ENCODE data around the gene MSLN. TPM values are rescaled to one million over a fixed set of nuclear protein-coding genes. Genes with fewer than 3 reads are reported as not detected.

MSLN gene
- total and polyA plus RNA-seq, 2 of the 13 experiments (the other 11 are each of a cell fraction or from before 2014, with no cell fraction given): 2.0 to 2.3 TPM

DNA sequence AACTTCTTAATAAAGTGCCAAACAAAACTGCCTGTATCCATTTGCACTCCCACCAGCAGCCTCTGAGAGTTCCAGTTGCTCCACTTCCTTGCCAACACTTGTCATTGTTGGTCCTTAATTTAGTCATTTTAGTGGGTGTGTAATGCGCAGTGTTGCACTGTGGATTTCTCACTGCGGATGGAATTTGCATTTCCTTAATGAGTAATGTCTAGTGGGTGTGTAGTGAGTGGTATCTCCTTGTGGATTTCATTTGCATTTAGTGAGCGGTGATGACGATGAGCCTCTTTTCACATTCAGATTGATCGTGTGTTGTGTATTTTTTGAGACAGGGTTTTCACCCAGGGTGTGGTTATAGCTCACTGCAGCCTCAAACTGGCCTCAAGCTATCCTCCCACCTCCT is 4.1 kb upstream of the MSLN start:
- no peak for DNase-seq (ENCODE audit: low spot score)
- Histone ChIP-seq H3K4me1 (ENCODE audit: insufficient read depth, low read length) (peaks cover 30% of the 10 kb centered on the region), H3K36me3 (replicated peaks in 1 of 2; ENCODE audit: control insufficient read depth in 1 of 2, insufficient read depth in 2 of 2, low read length in 2 of 2) (no peaks in the 10 kb centered on the region), H3K9ac (ENCODE audit: insufficient read depth, low read depth, low read length) (no peak overlapping the region), H3K27ac (ENCODE audit: extremely low read length, insufficient read depth, low read length) (no peak overlapping the region), H3K4me3 (replicated peaks in 1 of 3; ENCODE audit: insufficient read depth in 1 of 3, low read depth in 2 of 3, low read length in 3 of 3) (no peak overlapping the region), H3K79me2 (ENCODE audit: insufficient read depth, low read length) (no peaks in the 10 kb centered on the region), H3K9me3 (ENCODE audit: low read length) (no peaks in the 10 kb centered on the region), H2AFZ (ENCODE audit: low read length) (no peak overlapping the region), H3K4me2 (ENCODE audit: low read depth, low read length) (no peak overlapping the region), H4K20me1 (ENCODE audit: insufficient read depth, low read length) (no peaks in the 10 kb centered on the region), H3K27me3 (ENCODE audit: control insufficient read depth in 1 of 2, insufficient read depth in 2 of 2, low read length in 2 of 2) (peaks cover 7 to 38% of the 10 kb centered on the region in 2 experiments)
- no peak for ATAC-seq
- intact Hi-C loops (cut with micrococcal nuclease; ENCODE audit: unreplicated experiment) (no loop called here), in situ Hi-C loops (cut with HindIII; ENCODE audit: extremely low pct_ligation_motif_present, low pct_unique_long_range_greater_than_20kb) (no loop called here)
- 79% methylated on average over 5 of the region's 5 CpGs for WGBS (ENCODE audit: low lambda C conversion rate)
- TF ChIP-seq, protein P1, sequence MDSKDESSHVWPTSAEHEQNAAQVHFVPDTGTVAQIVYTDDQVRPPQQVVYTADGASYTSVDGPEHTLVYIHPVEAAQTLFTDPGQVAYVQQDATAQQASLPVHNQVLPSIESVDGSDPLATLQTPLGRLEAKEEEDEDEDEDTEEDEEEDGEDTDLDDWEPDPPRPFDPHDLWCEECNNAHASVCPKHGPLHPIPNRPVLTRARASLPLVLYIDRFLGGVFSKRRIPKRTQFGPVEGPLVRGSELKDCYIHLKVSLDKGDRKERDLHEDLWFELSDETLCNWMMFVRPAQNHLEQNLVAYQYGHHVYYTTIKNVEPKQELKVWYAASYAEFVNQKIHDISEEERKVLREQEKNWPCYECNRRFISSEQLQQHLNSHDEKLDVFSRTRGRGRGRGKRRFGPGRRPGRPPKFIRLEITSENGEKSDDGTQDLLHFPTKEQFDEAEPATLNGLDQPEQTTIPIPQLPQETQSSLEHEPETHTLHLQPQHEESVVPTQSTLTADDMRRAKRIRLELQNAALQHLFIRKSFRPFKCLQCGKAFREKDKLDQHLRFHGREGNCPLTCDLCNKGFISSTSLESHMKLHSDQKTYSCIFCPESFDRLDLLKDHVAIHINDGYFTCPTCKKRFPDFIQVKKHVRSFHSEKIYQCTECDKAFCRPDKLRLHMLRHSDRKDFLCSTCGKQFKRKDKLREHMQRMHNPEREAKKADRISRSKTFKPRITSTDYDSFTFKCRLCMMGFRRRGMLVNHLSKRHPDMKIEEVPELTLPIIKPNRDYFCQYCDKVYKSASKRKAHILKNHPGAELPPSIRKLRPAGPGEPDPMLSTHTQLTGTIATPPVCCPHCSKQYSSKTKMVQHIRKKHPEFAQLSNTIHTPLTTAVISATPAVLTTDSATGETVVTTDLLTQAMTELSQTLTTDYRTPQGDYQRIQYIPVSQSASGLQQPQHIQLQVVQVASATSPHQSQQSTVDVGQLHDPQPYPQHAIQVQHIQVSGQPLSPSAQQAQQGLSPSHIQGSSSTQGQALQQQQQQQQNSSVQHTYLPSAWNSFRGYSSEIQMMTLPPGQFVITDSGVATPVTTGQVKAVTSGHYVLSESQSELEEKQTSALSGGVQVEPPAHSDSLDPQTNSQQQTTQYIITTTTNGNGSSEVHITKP (CRISPR knock-in tag; IDR thresholded peaks at IDR 0.05; ENCODE audit: low read depth): no peak
- peak; percentile 94 for TF ChIP-seq ZNF7 (CRISPR knock-in tag; IDR thresholded peaks at IDR 0.05)
- BruUV-seq (replicated peaks): no TSS peak
- POLR2A ChIA-PET: no interaction called here
- CTCF ChIA-PET (ENCODE audit: low intra/inter-chr PET ratio, low total read pairs): no interaction called here
- no peak for FAIRE-seq

DNA sequence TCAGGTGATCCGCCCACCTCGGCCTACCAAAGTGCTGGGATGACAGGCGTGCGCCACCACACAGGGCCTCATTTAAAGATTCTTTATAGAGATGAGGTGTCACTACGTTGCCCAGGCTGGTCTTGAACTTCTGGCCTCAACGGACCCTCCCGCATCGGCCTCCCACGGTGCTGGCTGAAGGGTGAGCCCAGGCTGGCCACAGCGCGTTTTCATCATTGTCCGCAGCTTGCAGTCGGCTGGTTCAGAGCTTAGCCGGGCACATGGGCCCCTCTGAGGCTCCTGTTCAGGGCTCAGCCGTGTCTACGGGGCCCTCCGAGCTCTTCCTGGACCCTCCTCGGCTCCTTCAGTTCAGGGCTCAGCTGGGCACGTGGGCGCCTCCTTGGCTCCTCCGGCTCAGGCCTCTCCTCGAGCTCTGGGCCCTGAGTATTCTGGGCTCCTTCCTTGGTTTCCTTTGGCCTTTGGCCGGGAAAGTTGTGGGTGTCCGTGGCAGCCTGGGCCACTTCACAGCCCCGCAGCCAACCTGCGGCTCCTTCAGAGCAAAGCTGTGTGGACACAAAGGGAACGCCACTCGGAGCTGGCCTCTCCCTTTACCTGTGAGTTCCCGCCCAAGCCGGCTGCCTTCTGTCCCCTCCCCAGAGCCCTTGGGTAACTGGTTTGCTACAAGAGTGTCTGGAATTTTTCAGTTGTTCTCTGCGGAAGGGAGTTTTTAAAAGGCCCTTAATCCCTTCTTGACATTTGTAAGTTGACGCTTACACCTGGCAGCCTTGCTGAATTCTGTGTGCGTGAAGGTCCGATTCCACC is 1.2 kb upstream of the MSLN start:
- no peak overlapping the region for H3K9ac ChIP-seq (ENCODE audit: insufficient read depth, low read depth, low read length)
- BruUV-seq (replicated peaks): no TSS peak
- no peak for DNase-seq (ENCODE audit: low spot score)
- no peak overlapping the region for H2AFZ ChIP-seq (ENCODE audit: low read length)
- no peak overlapping the region for H3K4me2 ChIP-seq (ENCODE audit: low read depth, low read length)
- in situ Hi-C loops (cut with HindIII; ENCODE audit: extremely low pct_ligation_motif_present, low pct_unique_long_range_greater_than_20kb): no loop called here
- H3K36me3 ChIP-seq (replicated peaks in 1 of 2; ENCODE audit: control insufficient read depth in 1 of 2, insufficient read depth in 2 of 2, low read length in 2 of 2): no peaks in the 10 kb centered on the region
- no peaks in the 10 kb centered on the region for H3K79me2 ChIP-seq (ENCODE audit: insufficient read depth, low read length)
- WGBS (ENCODE audit: low lambda C conversion rate): 61% methylated on average over 25 of the region's 34 CpGs
- no peak for ATAC-seq
- H3K4me3 ChIP-seq (replicated peaks in 1 of 3; ENCODE audit: insufficient read depth in 1 of 3, low read depth in 2 of 3, low read length in 3 of 3): no peak overlapping the region
- no peaks in the 10 kb centered on the region for H4K20me1 ChIP-seq (ENCODE audit: insufficient read depth, low read length)
- CTCF ChIA-PET (ENCODE audit: low intra/inter-chr PET ratio, low total read pairs): no interaction called here
- POLR2A ChIA-PET: interaction anchor here (1.2 kb wide), 1 partner anchor 29 kb away, joined by 4 read pairs; the partner anchor contains the start of genes CHTF18 and RPUSD1
- intact Hi-C loops (cut with micrococcal nuclease; ENCODE audit: unreplicated experiment): no loop called here
- FAIRE-seq: no peak
- H3K27ac ChIP-seq (ENCODE audit: extremely low read length, insufficient read depth, low read length): no peak overlapping the region
- H3K4me1 ChIP-seq (ENCODE audit: insufficient read depth, low read length): peaks cover 32% of the 10 kb centered on the region
- H3K9me3 ChIP-seq (ENCODE audit: low read length): no peaks in the 10 kb centered on the region
- peaks cover 3 to 18% of the 10 kb centered on the region in 2 experiments; a peak in 4 of 5 replicates for H3K27me3 ChIP-seq (ENCODE audit: control insufficient read depth in 1 of 2, insufficient read depth in 2 of 2, low read length in 2 of 2)
- TF ChIP-seq JARID2 (CRISPR knock-in tag; IDR thresholded peaks at IDR 0.05; ENCODE audit: insufficient replicate concordance): no peak
- TF ChIP-seq, protein P2, sequence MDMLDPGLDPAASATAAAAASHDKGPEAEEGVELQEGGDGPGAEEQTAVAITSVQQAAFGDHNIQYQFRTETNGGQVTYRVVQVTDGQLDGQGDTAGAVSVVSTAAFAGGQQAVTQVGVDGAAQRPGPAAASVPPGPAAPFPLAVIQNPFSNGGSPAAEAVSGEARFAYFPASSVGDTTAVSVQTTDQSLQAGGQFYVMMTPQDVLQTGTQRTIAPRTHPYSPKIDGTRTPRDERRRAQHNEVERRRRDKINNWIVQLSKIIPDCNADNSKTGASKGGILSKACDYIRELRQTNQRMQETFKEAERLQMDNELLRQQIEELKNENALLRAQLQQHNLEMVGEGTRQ (IDR thresholded peaks at IDR 0.05; ENCODE audit: low read depth, low read length): no peak
- TF ChIP-seq, protein P2 (CRISPR knock-in tag; IDR thresholded peaks at IDR 0.05; ENCODE audit: borderline replicate concordance): no peak
- TF ChIP-seq, protein P3, sequence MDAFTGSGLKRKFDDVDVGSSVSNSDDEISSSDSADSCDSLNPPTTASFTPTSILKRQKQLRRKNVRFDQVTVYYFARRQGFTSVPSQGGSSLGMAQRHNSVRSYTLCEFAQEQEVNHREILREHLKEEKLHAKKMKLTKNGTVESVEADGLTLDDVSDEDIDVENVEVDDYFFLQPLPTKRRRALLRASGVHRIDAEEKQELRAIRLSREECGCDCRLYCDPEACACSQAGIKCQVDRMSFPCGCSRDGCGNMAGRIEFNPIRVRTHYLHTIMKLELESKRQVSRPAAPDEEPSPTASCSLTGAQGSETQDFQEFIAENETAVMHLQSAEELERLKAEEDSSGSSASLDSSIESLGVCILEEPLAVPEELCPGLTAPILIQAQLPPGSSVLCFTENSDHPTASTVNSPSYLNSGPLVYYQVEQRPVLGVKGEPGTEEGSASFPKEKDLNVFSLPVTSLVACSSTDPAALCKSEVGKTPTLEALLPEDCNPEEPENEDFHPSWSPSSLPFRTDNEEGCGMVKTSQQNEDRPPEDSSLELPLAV (CRISPR knock-in tag; conservative IDR thresholded peaks at IDR 0.05; ENCODE audit: low read depth): no peak
- no peak for TF ChIP-seq ZNF644 (CRISPR knock-in tag; IDR thresholded peaks at IDR 0.05; ENCODE audit: low read depth)

All from HepG2 (cell line).